ENCODE measurements around the gene NRBF2. TPM values are rescaled to one million over a fixed set of nuclear protein-coding genes. Genes with fewer than 3 reads are reported as not detected.

Gene NRBF2
- total RNA-seq, 2 donors from 2014 or later = 13.1 to 15.6 TPM

- peak; percentile 45 for ATAC-seq (ENCODE audit: insufficient number of reproducible peaks, low FRiP score, low read depth)
- H3K9me3 ChIP-seq = no peaks in the 10 kb centered on the region
- peak overlapping the region; percentile 2 to 18 for H3K27ac ChIP-seq
Measured at GRCh38 chr10:63114031-63114814, 18.9 kb upstream of the NRBF2 start.

GRCh38 chr10:63115732-63116383, 17.3 kb upstream of the NRBF2 start:
- peak; percentile 69 for DNase-seq (ENCODE audit: low spot score)
- Histone ChIP-seq H3K4me1 (ENCODE audit: control insufficient read depth in 1 of 2, low read depth in 2 of 2) (peaks cover 16 to 28% of the 10 kb centered on the region in 2 donors), H3K27ac (peak overlapping the region; percentile 69 to 83), H3K9me3 (no peaks in the 10 kb centered on the region), H3K27me3 (replicated peaks; ENCODE audit: insufficient read depth) (no peaks in the 10 kb centered on the region), H3K4me3 (peak overlapping the region; percentile 33), H3K36me3 (no peaks in the 10 kb centered on the region)
- TF ChIP-seq, protein P1, sequence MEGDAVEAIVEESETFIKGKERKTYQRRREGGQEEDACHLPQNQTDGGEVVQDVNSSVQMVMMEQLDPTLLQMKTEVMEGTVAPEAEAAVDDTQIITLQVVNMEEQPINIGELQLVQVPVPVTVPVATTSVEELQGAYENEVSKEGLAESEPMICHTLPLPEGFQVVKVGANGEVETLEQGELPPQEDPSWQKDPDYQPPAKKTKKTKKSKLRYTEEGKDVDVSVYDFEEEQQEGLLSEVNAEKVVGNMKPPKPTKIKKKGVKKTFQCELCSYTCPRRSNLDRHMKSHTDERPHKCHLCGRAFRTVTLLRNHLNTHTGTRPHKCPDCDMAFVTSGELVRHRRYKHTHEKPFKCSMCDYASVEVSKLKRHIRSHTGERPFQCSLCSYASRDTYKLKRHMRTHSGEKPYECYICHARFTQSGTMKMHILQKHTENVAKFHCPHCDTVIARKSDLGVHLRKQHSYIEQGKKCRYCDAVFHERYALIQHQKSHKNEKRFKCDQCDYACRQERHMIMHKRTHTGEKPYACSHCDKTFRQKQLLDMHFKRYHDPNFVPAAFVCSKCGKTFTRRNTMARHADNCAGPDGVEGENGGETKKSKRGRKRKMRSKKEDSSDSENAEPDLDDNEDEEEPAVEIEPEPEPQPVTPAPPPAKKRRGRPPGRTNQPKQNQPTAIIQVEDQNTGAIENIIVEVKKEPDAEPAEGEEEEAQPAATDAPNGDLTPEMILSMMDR (IDR thresholded peaks at IDR 0.05) = no peak
- ATAC-seq (ENCODE audit: insufficient number of reproducible peaks, low FRiP score, low read depth) = peak; percentile 99

More at GRCh38 chr10:63114031-63114814, 18.9 kb upstream of the NRBF2 start:
- H3K4me3 ChIP-seq = no peak overlapping the region
- TF ChIP-seq, protein P1 (IDR thresholded peaks at IDR 0.05) = no peak
- no peaks in the 10 kb centered on the region for H3K27me3 ChIP-seq (replicated peaks; ENCODE audit: insufficient read depth)
- H3K36me3 ChIP-seq = no peaks in the 10 kb centered on the region
- peak; percentile 39 for DNase-seq (ENCODE audit: low spot score)
- H3K4me1 ChIP-seq (ENCODE audit: control insufficient read depth in 1 of 2, low read depth in 2 of 2) = peaks cover 16 to 28% of the 10 kb centered on the region in 2 donors

DNA sequence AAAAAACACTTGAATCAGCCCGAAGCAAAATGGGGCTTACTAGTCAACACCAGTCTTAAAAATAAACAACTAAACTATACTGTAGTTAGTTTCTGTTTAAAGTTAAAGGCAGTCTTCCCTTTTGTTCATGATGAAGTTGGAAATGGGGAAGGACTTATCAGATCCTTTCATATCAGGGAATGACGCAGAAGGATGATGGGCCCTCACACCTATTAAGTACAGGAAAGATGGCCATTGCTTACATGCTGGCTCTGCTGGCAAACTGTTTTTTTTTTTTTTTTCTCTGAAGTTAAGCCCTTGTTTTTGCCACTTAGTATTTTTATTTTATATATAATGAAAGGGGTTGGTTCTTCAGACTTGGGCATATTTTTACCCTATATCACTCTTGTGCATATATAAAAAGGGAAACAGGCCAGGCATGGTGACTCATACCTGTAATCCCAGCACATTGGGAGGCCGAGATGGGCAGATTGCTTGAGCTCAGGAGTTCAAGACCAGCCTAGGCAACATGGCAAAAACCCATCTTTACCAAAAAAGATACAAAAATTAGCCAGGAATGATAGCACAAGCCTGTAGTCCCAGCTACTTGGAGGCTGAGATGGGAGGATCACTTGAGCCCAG, 16.6 kb upstream of the NRBF2 start:
- Histone ChIP-seq H3K27ac (peak overlapping the region; percentile 69 to 83), H3K27me3 (replicated peaks; ENCODE audit: insufficient read depth) (no peaks in the 10 kb centered on the region), H3K36me3 (no peaks in the 10 kb centered on the region), H3K4me1 (ENCODE audit: control insufficient read depth in 1 of 2, low read depth in 2 of 2) (peaks cover 16 to 28% of the 10 kb centered on the region in 2 donors), H3K9me3 (no peaks in the 10 kb centered on the region), H3K4me3 (peak overlapping the region; percentile 33)
- DNase-seq (ENCODE audit: low spot score) (no peak), ATAC-seq (ENCODE audit: insufficient number of reproducible peaks, low FRiP score, low read depth) (no peak)
- TF ChIP-seq, protein P1 (IDR thresholded peaks at IDR 0.05) = no peak

DNA sequence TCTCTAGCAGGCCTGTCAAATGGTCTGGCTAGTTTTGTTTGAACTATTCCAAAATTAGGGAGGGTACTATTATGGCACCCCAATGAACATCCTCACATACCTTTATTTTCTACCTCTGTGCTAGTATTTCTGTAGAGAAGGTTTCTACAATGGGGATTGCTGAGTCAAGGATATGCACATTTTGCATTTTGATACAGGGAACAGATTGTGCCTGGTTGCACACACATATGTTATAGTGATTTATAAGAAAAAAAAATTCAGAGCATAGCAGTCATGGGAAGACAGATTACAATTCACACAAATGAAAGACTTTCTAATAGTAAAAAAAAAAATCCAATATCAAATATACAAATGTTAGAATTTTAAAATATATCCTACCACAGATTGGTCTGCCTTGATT, 14.1 kb upstream of the NRBF2 start:
- no peaks in the 10 kb centered on the region for H3K27me3 ChIP-seq (replicated peaks; ENCODE audit: insufficient read depth)
- peaks cover 16 to 24% of the 10 kb centered on the region in 2 donors for H3K4me1 ChIP-seq (ENCODE audit: control insufficient read depth in 1 of 2, low read depth in 2 of 2)
- H3K36me3 ChIP-seq = no peaks in the 10 kb centered on the region
- no peak overlapping the region for H3K27ac ChIP-seq
- DNase-seq (ENCODE audit: low spot score) = no peak
- H3K4me3 ChIP-seq = no peak overlapping the region
- ATAC-seq (ENCODE audit: insufficient number of reproducible peaks, low FRiP score, low read depth) = no peak
- no peaks in the 10 kb centered on the region for H3K9me3 ChIP-seq
- TF ChIP-seq, protein P1 (IDR thresholded peaks at IDR 0.05) = no peak

GRCh38 chr10:63120554-63120953, 12.6 kb upstream of the NRBF2 start:
- DNase-seq (ENCODE audit: low spot score) (no peak), ATAC-seq (ENCODE audit: insufficient number of reproducible peaks, low FRiP score, low read depth) (no peak)
- H3K4me1 ChIP-seq (ENCODE audit: control insufficient read depth in 1 of 2, low read depth in 2 of 2) = peaks cover 4 to 10% of the 10 kb centered on the region in 2 donors
- H3K27me3 ChIP-seq (replicated peaks; ENCODE audit: insufficient read depth) = no peaks in the 10 kb centered on the region
- TF ChIP-seq, protein P1 (IDR thresholded peaks at IDR 0.05) = no peak
- no peaks in the 10 kb centered on the region for H3K9me3 ChIP-seq
- no peaks in the 10 kb centered on the region for H3K36me3 ChIP-seq
- no peak overlapping the region for H3K27ac ChIP-seq
- no peak overlapping the region for H3K4me3 ChIP-seq
